ENCODE data around the gene FOLR2.
A peak's percentile ranks its signal among the peaks of the same experiment; 100 is the strongest.
"Not testable (repeated sequence)": the region's sequence is repeated elsewhere in the genome, so short reads cannot be mapped to it uniquely, and the experiment has no call there.

FOLR2 gene

GRCh38 chr11:72206794-72207193 is 9.8 kb upstream of the FOLR2 start:
- not testable (repeated sequence) for ATAC-seq, DNase-seq

- no peak for DNase-seq
- no peak for ATAC-seq
Measured at GRCh38 chr11:72208281-72208680, 8.3 kb upstream of the FOLR2 start.

GRCh38 chr11:72209101-72209500 is 7.5 kb upstream of the FOLR2 start:
- DNase-seq: no peak
- no peak for ATAC-seq

- DNase-seq (no peak), ATAC-seq (no peak)
Measured at GRCh38 chr11:72217841-72218240, 1.2 kb downstream of the FOLR2 start.

GRCh38 chr11:72218251-72218745 is 1.7 kb downstream of the FOLR2 start:
- DNase-seq (no peak), ATAC-seq (no peak)

- DNase-seq (no peak), ATAC-seq (no peak)
Measured at GRCh38 chr11:72220696-72221363, 4.2 kb downstream of the FOLR2 start.

- ATAC-seq (no peak), DNase-seq (no peak)
Measured at GRCh38 chr11:72221386-72222075, 4.9 kb downstream of the FOLR2 start.

- DNase-seq: no peak
- ATAC-seq: no peak
Measured at GRCh38 chr11:72222106-72222891, 5.7 kb downstream of the FOLR2 start.

- peak; percentile 96 for DNase-seq
- ATAC-seq: peak; percentile 84
Measured at GRCh38 chr11:72222907-72223614, 6.5 kb downstream of the FOLR2 start.

GRCh38 chr11:72223615-72224563 is 7.3 kb downstream of the FOLR2 start:
- ATAC-seq (peak; percentile 64), DNase-seq (peak; percentile 76)

- no peak for ATAC-seq
Measured at GRCh38 chr11:72224564-72225410, 8.2 kb downstream of the FOLR2 start, which contains the start of gene INPPL1. Gene INPPL1 (plus strand): TSS chr11:72224767. CDS start chr11:72224985, 218 bp downstream.

GRCh38 chr11:72225411-72225951 is 8.9 kb downstream of the FOLR2 start:
- ATAC-seq (peak; percentile 7), DNase-seq (peak; percentile 45)

More at GRCh38 chr11:72224564-72225410, 8.2 kb downstream of the FOLR2 start, which contains the start of gene INPPL1:
- DNase-seq: peak; percentile 59

GRCh38 chr11:72226701-72227100 is 10.1 kb downstream of the FOLR2 start:
- DNase-seq (no peak), ATAC-seq (no peak)

GRCh38 chr11:72227316-72228228 is 11.0 kb downstream of the FOLR2 start:
- ATAC-seq (no peak), DNase-seq (no peak)

GRCh38 chr11:72228229-72228843 is 11.7 kb downstream of the FOLR2 start:
- ATAC-seq: no peak

GRCh38 chr11:72228844-72229231 is 12.2 kb downstream of the FOLR2 start:
- ATAC-seq: no peak
- DNase-seq: no peak

More at GRCh38 chr11:72228229-72228843, 11.7 kb downstream of the FOLR2 start:
- no peak for DNase-seq

GRCh38 chr11:72229336-72229924 is 12.8 kb downstream of the FOLR2 start:
- DNase-seq: no peak
- ATAC-seq: no peak

Data from stimulated activated naive CD8-positive, alpha-beta T cell treated with anti-CD3 and anti-CD28 coated beads, Interleukin-15, Interleukin-2, amounts not matched to agents 100 U/mL and 50 U/mL, for 24 hours (primary cell).